Psoas muscle (tissue), 8 donors: ENCODE measurements around the gene L3MBTL1. TPM values are rescaled to one million over a fixed set of nuclear protein-coding genes. Genes with fewer than 3 reads are reported as not detected.

ENCODE experiments used
- ATAC-seq, 4 donors: fragments of 200-7000 bp; cut with Tn5 transposase; one replicate each; pipeline ENCODE4 v1.9.1; 2020; ENCODE audit warnings: moderate library complexity in 3 of 4, mild to moderate bottlenecking in 2 of 4
- DNase-seq, 2 donors: peaks; one replicate each; pipeline ENCODE4 v3.0.0-alpha.2; 2020
- H3K27ac ChIP-seq: fragments of 200-600 bp; one replicate; pipeline ENCODE4 v1.8.0; 2022
- H3K27me3 ChIP-seq, 3 donors: fragments of 200-600 bp in 1 of 3; one replicate each; pipeline versions ENCODE4 v1.6.1 to v1.8.0; 2013 to 2022; ENCODE audit warnings: low read length in 2 of 3, mild to moderate bottlenecking in 2 of 3, moderate library complexity in 1 of 3; ENCODE audit not compliant: insufficient read depth in 3 of 3
- H3K36me3 ChIP-seq, 2 donors: fragments of 200-600 bp in 1 of 2; one replicate each; pipeline versions ENCODE4 v1.6.1 to v1.8.0; 2013 to 2022; ENCODE audit warnings: low read depth in 1 of 2, mild to moderate bottlenecking in 1 of 2, moderate library complexity in 1 of 2; ENCODE audit not compliant: insufficient read depth in 1 of 2
- H3K4me1 ChIP-seq: fragments of 200-600 bp; one replicate; pipeline ENCODE4 v1.8.0; 2022
- H3K4me3 ChIP-seq: fragments of 200-600 bp; one replicate; pipeline ENCODE4 v1.8.0; 2022; ENCODE audit warnings: mild to moderate bottlenecking
- H3K9me3 ChIP-seq: fragments of 200-600 bp; one replicate; pipeline ENCODE4 v1.8.0; 2022
- WGBS, 3 donors: extraction: QIAGEN DNeasy Blood & Tissue Kit; methylation state at CpG; one replicate each; pipeline versions ENCODE4 v1.1.6 to v1.1.7; 2013; 5-methylcytosine and 5-hydroxymethylcytosine counted together
- intact Hi-C, 2 donors: fragments of 100-400 bp; cut with DNase I; formaldehyde crosslinking; loops; one replicate each; pipeline versions ENCODE4 v1.11.0 to v1.14.2; 2022
- polyA plus RNA-seq, 3 donors: library from polyadenylated mRNA; stranded (reverse); fragments of 200-250 nt; gene quantifications; one replicate each; pipeline ENCODE4 v1.2.3, GENCODE V29; 2013
- total RNA-seq, 4 donors: library from RNA; stranded (reverse); fragmentation: NEBNext Ultra II Directional in 2 of 4; extraction: Animal tissue kit (Norgen Biotek cat#: 25700) in 2 of 4; gene quantifications; one replicate each; pipeline versions ENCODE4 v1.2.1 to v1.2.4, GENCODE V29; 2021 to 2023
- TF ChIP-seq, protein P1 (sequence below): fragments of 200-600 bp; IDR thresholded peaks from one replicate; pipeline ENCODE4 v1.8.0; 2022; ENCODE audit warnings: antibody characterized with exemption
- donor health status: healthy with polysubstance abuse.
- donor health status: DM: no; HTN: no; CAD: no; lungs with moderate emphysema.
- donor health status: Bipolar disorder and iron deficiency.
- donor health status: healthy.
- donor health status: DM: yes; HTN: yes; CAD: no.
- donor health status: DM: no; HTN: no; CAD: no.
- donor health status: DM: no; HTN: no; CAD: no.
- donor health status: DM: yes; HTN: yes; CAD: no.

The L3MBTL1 gene
- total and polyA plus RNA-seq, 7 donors: 0.82 to 4.3 (median 3.2) TPM

DNA sequence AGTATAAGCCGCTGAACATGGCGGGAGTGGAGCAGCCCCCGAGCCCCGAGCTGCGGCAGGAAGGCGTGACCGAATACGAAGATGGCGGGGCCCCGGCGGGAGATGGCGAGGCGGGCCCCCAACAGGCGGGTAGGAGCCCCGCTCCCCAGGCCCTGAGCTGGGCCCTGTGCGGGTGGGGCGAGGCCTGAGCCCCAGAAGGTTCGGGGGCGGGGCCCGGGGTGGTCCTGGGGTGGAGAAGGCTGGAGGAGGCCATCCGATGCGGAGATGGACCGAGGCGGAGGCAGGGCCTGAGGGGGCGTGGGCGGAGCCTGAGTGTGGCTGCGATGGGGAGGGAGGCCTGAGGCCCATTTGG is 7.1 kb downstream of the L3MBTL1 start:
- peak in 1 of 2 donors; percentile 57 for DNase-seq

DNA sequence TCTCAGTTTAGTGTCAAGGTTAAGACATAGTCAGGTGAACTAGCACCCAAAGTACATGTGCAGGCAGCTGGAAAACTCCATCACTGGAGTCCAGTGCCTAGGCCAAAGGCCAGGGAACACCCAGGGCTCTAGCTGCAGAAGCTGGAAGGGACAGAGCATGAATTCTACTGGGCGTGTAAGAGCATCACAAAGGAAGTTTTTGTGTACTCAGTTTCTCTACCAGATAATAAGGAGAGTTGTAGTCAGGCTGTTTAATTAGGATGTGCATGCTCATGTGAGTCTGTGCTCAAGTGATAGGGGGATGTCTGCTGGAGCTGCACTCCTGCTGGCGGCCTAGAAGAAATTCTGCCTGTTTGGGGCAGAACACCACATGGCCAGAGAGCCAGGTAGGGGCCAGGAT is 8.1 kb downstream of the L3MBTL1 start:
- Histone ChIP-seq H3K4me3 (no peak overlapping the region), H3K27me3 (no peaks in the 10 kb centered on the region), H3K27ac (no peak overlapping the region), H3K9me3 (no peaks in the 10 kb centered on the region), H3K36me3 (peaks cover 0 to 4% of the 10 kb centered on the region in 2 donors), H3K4me1 (no peaks in the 10 kb centered on the region)
- intact Hi-C loops: loop anchor here in 1 of 2 donors (5.0 kb wide), 1 partner anchor 68 kb away; no protein-coding TSS in a partner anchor
- DNase-seq: no peak
- TF ChIP-seq, protein P1, sequence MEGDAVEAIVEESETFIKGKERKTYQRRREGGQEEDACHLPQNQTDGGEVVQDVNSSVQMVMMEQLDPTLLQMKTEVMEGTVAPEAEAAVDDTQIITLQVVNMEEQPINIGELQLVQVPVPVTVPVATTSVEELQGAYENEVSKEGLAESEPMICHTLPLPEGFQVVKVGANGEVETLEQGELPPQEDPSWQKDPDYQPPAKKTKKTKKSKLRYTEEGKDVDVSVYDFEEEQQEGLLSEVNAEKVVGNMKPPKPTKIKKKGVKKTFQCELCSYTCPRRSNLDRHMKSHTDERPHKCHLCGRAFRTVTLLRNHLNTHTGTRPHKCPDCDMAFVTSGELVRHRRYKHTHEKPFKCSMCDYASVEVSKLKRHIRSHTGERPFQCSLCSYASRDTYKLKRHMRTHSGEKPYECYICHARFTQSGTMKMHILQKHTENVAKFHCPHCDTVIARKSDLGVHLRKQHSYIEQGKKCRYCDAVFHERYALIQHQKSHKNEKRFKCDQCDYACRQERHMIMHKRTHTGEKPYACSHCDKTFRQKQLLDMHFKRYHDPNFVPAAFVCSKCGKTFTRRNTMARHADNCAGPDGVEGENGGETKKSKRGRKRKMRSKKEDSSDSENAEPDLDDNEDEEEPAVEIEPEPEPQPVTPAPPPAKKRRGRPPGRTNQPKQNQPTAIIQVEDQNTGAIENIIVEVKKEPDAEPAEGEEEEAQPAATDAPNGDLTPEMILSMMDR: no peak
- WGBS, 3 donors: 73 to 85% (median 73%) methylated on average over 2 of the region's 2 CpGs
- ATAC-seq: no peak

More for the DNA sequence above, 7.1 kb downstream of the L3MBTL1 start:
- ATAC-seq: peak in 1 of 4 donors; percentile 3
- peaks cover 0 to 4% of the 10 kb centered on the region in 2 donors for H3K36me3 ChIP-seq
- intact Hi-C loops: no loop called here
- H3K4me3 ChIP-seq: peak overlapping the region; percentile 71
- TF ChIP-seq, protein P1: no peak
- WGBS, 3 donors: 41 to 48% (median 43%) methylated on average over 22 to 27 of the region's 27 CpGs
- H3K4me1 ChIP-seq: no peaks in the 10 kb centered on the region
- no peaks in the 10 kb centered on the region for H3K9me3 ChIP-seq
- H3K27ac ChIP-seq: peak overlapping the region; percentile 57
- no peaks in the 10 kb centered on the region for H3K27me3 ChIP-seq

DNA sequence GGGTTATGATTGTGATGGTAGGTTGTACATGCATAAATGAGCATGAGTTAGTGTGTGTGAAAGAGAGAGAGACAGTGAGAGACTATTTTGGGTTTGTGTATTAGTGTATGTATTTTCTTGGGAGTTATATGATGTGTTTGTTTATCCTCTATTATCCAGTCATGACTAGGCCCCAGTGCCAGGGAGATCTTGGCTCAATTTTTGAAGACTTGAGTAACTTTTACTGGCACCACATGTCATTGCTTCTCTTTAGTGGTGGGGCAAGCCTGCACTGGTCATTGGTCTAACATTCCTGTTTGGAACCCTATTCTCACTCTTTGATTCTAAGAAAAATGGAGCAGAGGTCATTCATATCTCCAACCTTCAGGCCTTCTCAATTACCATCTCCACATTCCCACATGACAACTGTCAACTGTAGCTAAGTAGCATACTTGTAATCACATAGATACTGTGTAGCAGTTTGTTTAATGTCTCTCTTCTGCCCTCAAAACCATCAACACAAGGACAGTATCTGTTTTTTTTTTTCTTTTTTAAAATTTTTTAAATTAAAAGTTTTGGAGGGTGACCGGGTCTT is 8.8 kb downstream of the L3MBTL1 start:
- H3K4me1 ChIP-seq: no peaks in the 10 kb centered on the region
- H3K27me3 ChIP-seq: no peaks in the 10 kb centered on the region
- TF ChIP-seq, protein P1: no peak
- ATAC-seq: no peak
- WGBS, 3 donors: 91 to 100% (median 92%) methylated on average over 1 of the region's 1 CpG
- DNase-seq: no peak
- H3K27ac ChIP-seq: no peak overlapping the region
- no peaks in the 10 kb centered on the region for H3K9me3 ChIP-seq
- intact Hi-C loops: loop anchor here in 1 of 2 donors (5.0 kb wide), 1 partner anchor 69 kb away; no protein-coding TSS in a partner anchor
- H3K36me3 ChIP-seq: peaks cover 0 to 4% of the 10 kb centered on the region in 2 donors
- no peak overlapping the region for H3K4me3 ChIP-seq

DNA sequence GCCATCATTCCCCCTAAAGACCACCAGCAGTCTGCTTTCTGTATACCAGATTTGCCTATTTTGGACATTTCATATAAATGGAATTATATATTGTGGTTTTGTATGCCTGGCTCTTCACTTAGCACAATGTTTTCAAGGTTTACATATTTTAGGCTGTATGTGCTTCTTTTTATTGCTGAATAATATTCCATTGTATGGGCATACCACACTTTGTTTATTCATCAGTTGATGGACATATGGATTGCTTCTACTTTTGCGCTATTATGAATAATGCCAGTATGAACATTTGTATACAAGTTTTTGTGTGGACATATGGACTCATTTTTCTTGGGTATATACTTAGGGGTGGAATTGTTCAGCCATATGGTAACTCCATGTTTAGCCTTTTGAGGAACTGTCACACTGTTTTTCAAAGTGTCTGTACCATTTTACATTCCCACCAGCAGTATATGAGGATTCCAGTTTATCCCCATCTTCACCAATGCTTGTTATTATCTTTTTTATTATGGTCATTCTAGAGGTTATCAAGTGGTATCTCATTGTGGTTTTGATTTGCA is 12.7 kb downstream of the L3MBTL1 start:
- DNase-seq (no peak), ATAC-seq (no peak)
- Histone ChIP-seq H3K36me3 (peaks cover 0 to 4% of the 10 kb centered on the region in 2 donors), H3K4me3 (no peak overlapping the region), H3K27me3 (no peaks in the 10 kb centered on the region), H3K4me1 (no peaks in the 10 kb centered on the region), H3K9me3 (no peaks in the 10 kb centered on the region), H3K27ac (no peak overlapping the region)
- WGBS, 3 donors: 98 to 100% (median 100%) methylated on average over 1 of the region's 1 CpG
- TF ChIP-seq, protein P1: no peak
- intact Hi-C loops: no loop called here
